HFFc6 (cell line): ENCODE measurements around the gene IQGAP3. TPM values are rescaled to one million over a fixed set of nuclear protein-coding genes. Genes with fewer than 3 reads are reported as not detected.
"Not testable (repeated sequence)": the region's sequence is repeated elsewhere in the genome, so short reads cannot be mapped to it uniquely, and the experiment has no call there.

Source experiments
- DNase-seq: peaks from one replicate; pipeline ENCODE4 v3.0.0-alpha.2; 2018
- H3K27ac Mint-ChIP-seq: 2 replicates; pipeline ENCODE4 v1.8.0; 2020; ENCODE audit warnings: mild to moderate bottlenecking, mixed read lengths
- H3K27me3 Mint-ChIP-seq: 2 replicates; pipeline ENCODE4 v1.8.0; 2021; ENCODE audit warnings: mild to moderate bottlenecking, moderate library complexity, mixed read lengths; ENCODE audit not compliant: insufficient read depth
- H3K36me3 Mint-ChIP-seq: 2 replicates; pipeline ENCODE4 v1.8.0; 2021; ENCODE audit warnings: low read depth, mixed read lengths
- H3K4me1 Mint-ChIP-seq: 2 replicates; pipeline ENCODE4 v1.8.0; 2020; ENCODE audit warnings: low read depth, mixed read lengths
- H3K4me3 Mint-ChIP-seq: 2 replicates; pipeline ENCODE4 v1.8.0; 2020; ENCODE audit warnings: mild to moderate bottlenecking, moderate library complexity, mixed read lengths
- H3K9me3 Mint-ChIP-seq: 2 replicates; pipeline ENCODE4 v1.8.0; 2020; ENCODE audit warnings: mild to moderate bottlenecking, mixed read lengths
- CTCF ChIP-seq: fragments of 200-600 bp; sonication (generic); IDR thresholded peaks from 2 replicates; pipeline ENCODE4 v1.5.0; 2021; ENCODE audit warnings: antibody characterized with exemption, mild to moderate bottlenecking
- total RNA-seq, 6 experiments: library from RNA; stranded (reverse); fragmentation: NEBNext Ultra II Directional; extraction: Animal tissue kit (Norgen Biotek cat#: 25700); gene quantifications; 2 replicates in 1 of 6; 3 replicates in 5 of 6; pipeline ENCODE4 v1.2.3, GENCODE V29; 2021

IQGAP3 gene
- total RNA-seq, 6 experiments from 2014 or later, result 13.9 to 33.3 (median 29.0) TPM

- Mint-ChIP-seq H3K27me3 (peaks cover 3% of the 10 kb centered on the region), H3K36me3 (peaks cover 7% of the 10 kb centered on the region; the same call in 1 of the 2 replicates), H3K4me1 (peaks cover 16% of the 10 kb centered on the region), H3K27ac (peak overlapping the region; percentile 89; the same call in 1 of the 2 replicates), H3K4me3 (peak overlapping the region; percentile 89; the same call in 1 of the 2 replicates), H3K9me3 (no peaks in the 10 kb centered on the region)
- no peak for DNase-seq
- no peak for TF ChIP-seq CTCF
Measured at GRCh38 chr1:156590326-156591180, 18.2 kb upstream of the IQGAP3 start.

GRCh38 chr1:156589546-156589945 is 17.2 kb upstream of the IQGAP3 start:
- Mint-ChIP-seq H3K4me3 (no peak overlapping the region), H3K27me3 (peaks cover 3% of the 10 kb centered on the region), H3K36me3 (no peaks in the 10 kb centered on the region; the same call in 1 of the 2 replicates), H3K4me1 (peaks cover 16% of the 10 kb centered on the region), H3K9me3 (no peaks in the 10 kb centered on the region), H3K27ac (no peak overlapping the region)
- DNase-seq, result no peak
- TF ChIP-seq CTCF, result no peak

- H3K4me3 Mint-ChIP-seq, H3K9me3 Mint-ChIP-seq, H3K27ac Mint-ChIP-seq, DNase-seq, H3K27me3 Mint-ChIP-seq, H3K36me3 Mint-ChIP-seq: not testable (repeated sequence)
- peaks cover 15% of the 10 kb centered on the region for H3K4me1 Mint-ChIP-seq
Measured at GRCh38 chr1:156587927-156588326, 15.6 kb upstream of the IQGAP3 start.

- H3K36me3 Mint-ChIP-seq, result no peaks in the 10 kb centered on the region
- DNase-seq, result no peak
- H3K27ac Mint-ChIP-seq, result no peak overlapping the region
- peaks cover 3% of the 10 kb centered on the region for H3K27me3 Mint-ChIP-seq
- H3K9me3 Mint-ChIP-seq, result no peaks in the 10 kb centered on the region
- no peak for TF ChIP-seq CTCF
- H3K4me1 Mint-ChIP-seq, result peaks cover 9% of the 10 kb centered on the region
- no peak overlapping the region for H3K4me3 Mint-ChIP-seq
Measured at GRCh38 chr1:156586892-156587477, 14.6 kb upstream of the IQGAP3 start.

- Mint-ChIP-seq H3K27me3 (peaks cover 3% of the 10 kb centered on the region), H3K36me3 (no peaks in the 10 kb centered on the region), H3K27ac (no peak overlapping the region), H3K4me3 (no peak overlapping the region), H3K4me1 (peaks cover 7% of the 10 kb centered on the region), H3K9me3 (no peaks in the 10 kb centered on the region)
- DNase-seq, result no peak
- no peak for TF ChIP-seq CTCF
Measured at GRCh38 chr1:156586323-156586722, 14.0 kb upstream of the IQGAP3 start.

- H3K4me3 Mint-ChIP-seq, result no peak overlapping the region
- no peak overlapping the region for H3K27ac Mint-ChIP-seq
- no peak for TF ChIP-seq CTCF
- H3K4me1 Mint-ChIP-seq, result no peaks in the 10 kb centered on the region
- no peaks in the 10 kb centered on the region for H3K36me3 Mint-ChIP-seq
- DNase-seq, result no peak
- no peaks in the 10 kb centered on the region for H3K9me3 Mint-ChIP-seq
- H3K27me3 Mint-ChIP-seq, result peaks cover 3% of the 10 kb centered on the region
Measured at GRCh38 chr1:156584813-156585212, 12.4 kb upstream of the IQGAP3 start.
